ENCODE data around the gene NPPA. TPM values are rescaled to one million over a fixed set of nuclear protein-coding genes. Genes with fewer than 3 reads are reported as not detected.

Gene NPPA
- total RNA-seq, 3 donors from 2014 or later: 0.66 TPM; not detected in 2

- intact Hi-C loops (cut with DNase I; ENCODE audit: low total_unique reads): no loop called here
- TF ChIP-seq POLR2A (IDR thresholded peaks at IDR 0.05) (no peak), POLR2AphosphoS5 (IDR thresholded peaks at IDR 0.05) (no peak), CTCF (IDR thresholded peaks at IDR 0.05) (no peak)
- H3K4me1 ChIP-seq: no peaks in the 10 kb centered on the region
- peaks cover 0 to 8% of the 10 kb centered on the region in 2 donors for H3K27me3 ChIP-seq
- no peak overlapping the region for H3K4me3 ChIP-seq
- no peaks in the 10 kb centered on the region for H3K36me3 ChIP-seq
- peak overlapping the region in 1 of 2 donors; percentile 38 for H3K27ac ChIP-seq
- no peak for DNase-seq (ENCODE audit: low spot score in 2 of 2)
- H3K9me3 ChIP-seq: no peaks in the 10 kb centered on the region
Measured at GRCh38 chr1:11873395-11874257, 26.0 kb upstream of the NPPA start.

- no peak for DNase-seq (ENCODE audit: low spot score in 2 of 2)
- TF ChIP-seq POLR2A (IDR thresholded peaks at IDR 0.05) (no peak), CTCF (IDR thresholded peaks at IDR 0.05) (no peak), POLR2AphosphoS5 (IDR thresholded peaks at IDR 0.05) (no peak)
- peaks cover 0 to 8% of the 10 kb centered on the region in 2 donors for H3K27me3 ChIP-seq
- intact Hi-C loops (cut with DNase I; ENCODE audit: low total_unique reads): no loop called here
- no peak overlapping the region for H3K4me3 ChIP-seq
- no peak overlapping the region for H3K27ac ChIP-seq
- H3K9me3 ChIP-seq: no peaks in the 10 kb centered on the region
- no peaks in the 10 kb centered on the region for H3K4me1 ChIP-seq
- no peaks in the 10 kb centered on the region for H3K36me3 ChIP-seq
Measured at GRCh38 chr1:11872545-11872944, 25.0 kb upstream of the NPPA start.

GRCh38 chr1:11869650-11870207, 22.1 kb upstream of the NPPA start:
- Histone ChIP-seq H3K4me3 (no peak overlapping the region), H3K36me3 (no peaks in the 10 kb centered on the region), H3K27ac (no peak overlapping the region), H3K4me1 (no peaks in the 10 kb centered on the region), H3K9me3 (no peaks in the 10 kb centered on the region), H3K27me3 (peaks cover 0 to 5% of the 10 kb centered on the region in 2 donors)
- no peak for DNase-seq (ENCODE audit: low spot score in 2 of 2)
- intact Hi-C loops (cut with DNase I; ENCODE audit: low total_unique reads): no loop called here
- TF ChIP-seq POLR2A (IDR thresholded peaks at IDR 0.05) (no peak), CTCF (IDR thresholded peaks at IDR 0.05) (no peak), POLR2AphosphoS5 (IDR thresholded peaks at IDR 0.05) (no peak)

GRCh38 chr1:11869104-11869503, 21.5 kb upstream of the NPPA start:
- intact Hi-C loops (cut with DNase I; ENCODE audit: low total_unique reads): no loop called here
- TF ChIP-seq CTCF (IDR thresholded peaks at IDR 0.05): no peak
- TF ChIP-seq POLR2AphosphoS5 (IDR thresholded peaks at IDR 0.05): no peak
- no peak for TF ChIP-seq POLR2A (IDR thresholded peaks at IDR 0.05)
- H3K27me3 ChIP-seq: no peaks in the 10 kb centered on the region

GRCh38 chr1:11868331-11868980, 20.9 kb upstream of the NPPA start:
- intact Hi-C loops (cut with DNase I; ENCODE audit: low total_unique reads): no loop called here
- no peaks in the 10 kb centered on the region for H3K9me3 ChIP-seq
- no peaks in the 10 kb centered on the region for H3K36me3 ChIP-seq
- no peak for DNase-seq (ENCODE audit: low spot score in 2 of 2)
- TF ChIP-seq CTCF (IDR thresholded peaks at IDR 0.05): no peak
- TF ChIP-seq POLR2AphosphoS5 (IDR thresholded peaks at IDR 0.05): no peak
- no peak for TF ChIP-seq POLR2A (IDR thresholded peaks at IDR 0.05)
- H3K4me1 ChIP-seq: no peaks in the 10 kb centered on the region
- H3K4me3 ChIP-seq: no peak overlapping the region
- no peaks in the 10 kb centered on the region for H3K27me3 ChIP-seq
- no peak overlapping the region for H3K27ac ChIP-seq

More at GRCh38 chr1:11869104-11869503, 21.5 kb upstream of the NPPA start:
- Histone ChIP-seq H3K36me3 (no peaks in the 10 kb centered on the region), H3K9me3 (no peaks in the 10 kb centered on the region), H3K4me1 (no peaks in the 10 kb centered on the region), H3K27ac (no peak overlapping the region), H3K4me3 (no peak overlapping the region)
- DNase-seq (ENCODE audit: low spot score in 2 of 2): no peak
